Measurements from ENCODE around the gene PTRH1. TPM values are rescaled to one million over a fixed set of nuclear protein-coding genes. Genes with fewer than 3 reads are reported as not detected.

The PTRH1 gene
- total and polyA plus RNA-seq, 2 donors from 2014 or later: 20.5 to 41.3 TPM

- Histone ChIP-seq H3K4me3 (ENCODE audit: low read length in 3 of 3) (no peak overlapping the region), H3K27me3 (ENCODE audit: control insufficient read depth, insufficient read depth, low read length) (no peaks in the 10 kb centered on the region), H3K36me3 (ENCODE audit: control insufficient read depth in 2 of 3, insufficient read depth in 3 of 3, low read length in 3 of 3) (no peaks in the 10 kb centered on the region), H3K27ac (ENCODE audit: low read depth in 2 of 2, low read length in 2 of 2) (no peak overlapping the region), H3K9ac (ENCODE audit: low read length in 3 of 3) (no peak overlapping the region), H3K4me1 (ENCODE audit: control insufficient read depth in 2 of 3, insufficient read depth in 2 of 3, low read depth in 1 of 3, low read length in 3 of 3) (peaks cover 0 to 9% (median 3%) of the 10 kb centered on the region in 3 donors), H3K9me3 (ENCODE audit: control insufficient read depth in 2 of 3, insufficient read depth in 1 of 3, low read length in 3 of 3) (no peaks in the 10 kb centered on the region)
- intact Hi-C loops (cut with DNase I): loop anchor here (10.0 kb wide), 1 partner anchor 125 kb away; no protein-coding TSS in a partner anchor
- FAIRE-seq (no peak), DNase-seq (peak in 1 of 5 donors; percentile 66)
- no peak for TF ChIP-seq CTCF (IDR thresholded peaks at IDR 0.05; ENCODE audit: borderline replicate concordance, extremely low read depth, insufficient read depth)
These were observed 4.8 kb upstream of the PTRH1 start for GRCh38 chr9:127720031-127720864.

- Histone ChIP-seq H3K9me3 (ENCODE audit: control insufficient read depth in 2 of 3, insufficient read depth in 1 of 3, low read length in 3 of 3) (no peaks in the 10 kb centered on the region), H3K4me3 (ENCODE audit: low read length in 3 of 3) (no peak overlapping the region), H3K27ac (ENCODE audit: low read depth in 2 of 2, low read length in 2 of 2) (no peak overlapping the region), H3K9ac (ENCODE audit: low read length in 3 of 3) (no peak overlapping the region), H3K4me1 (ENCODE audit: control insufficient read depth in 2 of 3, insufficient read depth in 2 of 3, low read depth in 1 of 3, low read length in 3 of 3) (peaks cover 0 to 12% (median 3%) of the 10 kb centered on the region in 3 donors), H3K27me3 (ENCODE audit: control insufficient read depth, insufficient read depth, low read length) (no peaks in the 10 kb centered on the region), H3K36me3 (ENCODE audit: control insufficient read depth in 2 of 3, insufficient read depth in 3 of 3, low read length in 3 of 3) (no peaks in the 10 kb centered on the region)
- FAIRE-seq (no peak), DNase-seq (no peak)
- intact Hi-C loops (cut with DNase I): no loop called here
- TF ChIP-seq CTCF (IDR thresholded peaks at IDR 0.05; ENCODE audit: borderline replicate concordance, extremely low read depth, insufficient read depth): no peak
These were observed 2.3 kb upstream of the PTRH1 start for GRCh38 chr9:127717766-127718165.

- no peak for TF ChIP-seq CTCF (IDR thresholded peaks at IDR 0.05; ENCODE audit: borderline replicate concordance, extremely low read depth, insufficient read depth)
- Histone ChIP-seq H3K9ac (ENCODE audit: low read length in 3 of 3) (peak overlapping the region in 1 of 3 donors; percentile 71), H3K4me1 (ENCODE audit: control insufficient read depth in 2 of 3, insufficient read depth in 2 of 3, low read depth in 1 of 3, low read length in 3 of 3) (peaks cover 0 to 12% (median 3%) of the 10 kb centered on the region in 3 donors), H3K36me3 (ENCODE audit: control insufficient read depth in 2 of 3, insufficient read depth in 3 of 3, low read length in 3 of 3) (no peaks in the 10 kb centered on the region), H3K27ac (ENCODE audit: low read depth in 2 of 2, low read length in 2 of 2) (peak overlapping the region; percentile 77 to 91), H3K9me3 (ENCODE audit: control insufficient read depth in 2 of 3, insufficient read depth in 1 of 3, low read length in 3 of 3) (no peaks in the 10 kb centered on the region), H3K27me3 (ENCODE audit: control insufficient read depth, insufficient read depth, low read length) (no peaks in the 10 kb centered on the region), H3K4me3 (ENCODE audit: low read length in 3 of 3) (peak overlapping the region in 2 of 3 donors; percentile 91 to 94)
- intact Hi-C loops (cut with DNase I): no loop called here
- DNase-seq (peak in 1 of 5 donors; percentile 53), FAIRE-seq (no peak)
These were observed 949 bp upstream of the PTRH1 start for GRCh38 chr9:127716412-127716811.
